NB4 (cell line): ENCODE data around the gene HOXA13.

ENCODE experiments used
- POLR2A ChIP-seq: IDR thresholded peaks from 2 replicates; pipeline ENCODE4 v1.6.1; 2011; ENCODE audit warnings: mild to moderate bottlenecking; ENCODE audit not compliant: insufficient read length; ENCODE audit errors: extremely low read depth
- TF ChIP-seq, protein P1 (sequence below): IDR thresholded peaks from one replicate; pipeline ENCODE4 v1.5.1; 2012; ENCODE audit warnings: low read depth, low read length
- TF ChIP-seq, protein P2 (sequence below): IDR thresholded peaks from 2 replicates; pipeline ENCODE4 v1.6.1; 2011; ENCODE audit warnings: low read depth, low read length

DNA sequence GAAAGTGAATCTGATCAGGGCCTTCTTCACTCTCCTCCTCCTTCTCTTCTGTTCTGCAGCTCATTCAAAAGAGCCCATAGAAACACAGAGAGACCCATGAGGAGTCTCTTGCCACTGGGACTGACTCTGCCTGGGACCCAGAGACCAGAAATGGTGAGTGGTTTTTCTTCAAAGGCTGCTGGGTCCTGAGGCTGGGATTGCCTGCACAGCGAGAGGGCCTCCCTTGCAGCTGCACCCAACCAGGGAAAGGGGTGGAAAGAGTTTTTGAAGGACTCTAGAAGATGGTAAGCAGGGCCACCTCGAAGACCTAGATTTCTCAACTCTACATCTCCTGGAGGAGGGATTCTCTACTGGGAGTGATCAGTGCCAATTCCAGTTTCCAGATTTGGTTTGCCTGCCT, 15.5 kb upstream of the HOXA13 start:
- TF ChIP-seq, protein P1, sequence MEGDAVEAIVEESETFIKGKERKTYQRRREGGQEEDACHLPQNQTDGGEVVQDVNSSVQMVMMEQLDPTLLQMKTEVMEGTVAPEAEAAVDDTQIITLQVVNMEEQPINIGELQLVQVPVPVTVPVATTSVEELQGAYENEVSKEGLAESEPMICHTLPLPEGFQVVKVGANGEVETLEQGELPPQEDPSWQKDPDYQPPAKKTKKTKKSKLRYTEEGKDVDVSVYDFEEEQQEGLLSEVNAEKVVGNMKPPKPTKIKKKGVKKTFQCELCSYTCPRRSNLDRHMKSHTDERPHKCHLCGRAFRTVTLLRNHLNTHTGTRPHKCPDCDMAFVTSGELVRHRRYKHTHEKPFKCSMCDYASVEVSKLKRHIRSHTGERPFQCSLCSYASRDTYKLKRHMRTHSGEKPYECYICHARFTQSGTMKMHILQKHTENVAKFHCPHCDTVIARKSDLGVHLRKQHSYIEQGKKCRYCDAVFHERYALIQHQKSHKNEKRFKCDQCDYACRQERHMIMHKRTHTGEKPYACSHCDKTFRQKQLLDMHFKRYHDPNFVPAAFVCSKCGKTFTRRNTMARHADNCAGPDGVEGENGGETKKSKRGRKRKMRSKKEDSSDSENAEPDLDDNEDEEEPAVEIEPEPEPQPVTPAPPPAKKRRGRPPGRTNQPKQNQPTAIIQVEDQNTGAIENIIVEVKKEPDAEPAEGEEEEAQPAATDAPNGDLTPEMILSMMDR, result no peak
- no peak for TF ChIP-seq POLR2A
- TF ChIP-seq, protein P2, sequence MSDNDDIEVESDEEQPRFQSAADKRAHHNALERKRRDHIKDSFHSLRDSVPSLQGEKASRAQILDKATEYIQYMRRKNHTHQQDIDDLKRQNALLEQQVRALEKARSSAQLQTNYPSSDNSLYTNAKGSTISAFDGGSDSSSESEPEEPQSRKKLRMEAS, result no peak
